Dermis microvascular lymphatic vessel endothelial cell (primary cell): ENCODE measurements around the gene ARHGEF25. TPM values are rescaled to one million over a fixed set of nuclear protein-coding genes. Genes with fewer than 3 reads are reported as not detected.
"Not testable (repeated sequence)": the region's sequence is repeated elsewhere in the genome, so short reads cannot be mapped to it uniquely, and the experiment has no call there.

Experiments
- DNase-seq, 2 donors: peaks; one replicate each; pipeline versions ENCODE4 v3.0.0 to v3.0.0-alpha.2; 2010; ENCODE audit warnings: low read depth in 2 of 2
- total RNA-seq: library from RNA; depleted of rRNA; stranded (reverse); fragments of >200 nt; gene quantifications from 2 replicates; pipeline ENCODE4 v1.2.1, GENCODE V29; 2014

Gene ARHGEF25
- total RNA-seq, 1 donor from 2014 or later, result 0.77 TPM

DNA sequence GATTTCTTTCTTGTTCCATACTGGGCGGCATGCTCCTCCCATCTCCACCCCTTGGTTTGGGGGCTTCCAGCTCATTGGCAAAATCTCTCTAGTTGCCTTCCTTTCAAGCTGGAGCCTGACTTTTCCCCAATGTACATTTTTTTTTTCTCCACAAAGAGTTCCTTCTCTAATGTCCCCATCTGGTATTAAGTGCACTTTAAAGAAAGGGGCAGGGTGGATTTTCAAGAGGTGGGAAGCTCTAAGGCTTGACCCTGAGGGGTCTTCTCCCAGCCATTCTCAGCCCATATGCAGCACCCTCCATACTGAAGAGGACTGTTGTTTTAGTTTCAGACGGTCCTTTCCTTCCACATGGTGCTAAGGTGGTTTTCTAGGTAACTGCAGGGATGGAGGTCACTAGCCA lies 26.1 kb upstream of the ARHGEF25 start:
- DNase-seq, result no peak

DNA sequence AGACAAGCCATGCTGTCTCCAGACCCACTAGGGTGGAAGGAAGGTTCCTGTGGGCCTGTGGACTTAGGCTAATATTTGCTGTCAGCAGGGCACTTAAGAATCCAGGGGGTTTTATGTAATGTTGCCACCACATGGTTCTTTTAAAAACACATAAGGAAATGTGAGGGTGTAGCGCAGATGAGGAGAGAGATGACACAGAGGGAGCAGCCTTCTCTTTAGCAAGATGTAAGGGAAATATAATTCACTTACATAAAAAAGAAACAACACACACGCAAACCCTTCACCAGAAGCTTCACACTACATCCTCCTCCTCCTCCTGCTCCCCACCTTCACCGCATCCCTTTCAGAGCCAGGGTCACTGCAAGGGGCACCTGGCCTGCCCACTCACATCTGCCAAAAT lies 25.1 kb upstream of the ARHGEF25 start:
- DNase-seq, result no peak

DNA sequence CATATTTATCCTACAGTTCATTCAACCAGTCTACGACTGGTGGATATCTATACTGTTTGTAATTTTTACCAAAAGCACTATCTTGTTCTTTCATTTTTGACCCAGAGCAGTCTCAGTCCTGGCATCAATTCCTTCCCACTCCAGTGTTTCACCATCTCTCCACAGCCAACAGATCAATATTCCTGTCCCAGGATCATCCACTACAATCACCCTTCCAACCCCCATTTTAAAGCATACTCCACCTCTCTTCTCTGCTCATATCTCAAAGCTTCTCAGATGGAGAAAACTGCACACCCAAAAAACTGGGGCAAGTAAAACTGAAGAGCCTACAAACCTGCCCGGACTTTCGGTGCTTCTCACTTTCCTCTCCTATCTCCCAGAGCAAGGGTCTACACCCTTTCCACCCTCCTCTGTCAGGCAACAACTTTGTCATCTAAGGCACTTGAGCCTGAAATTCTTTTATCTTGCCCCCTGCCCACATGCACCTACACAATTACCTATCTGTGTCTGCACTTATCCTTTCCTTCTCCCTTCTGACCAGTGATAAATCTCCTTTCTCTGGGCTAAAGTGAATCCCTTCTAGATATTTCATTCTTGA lies 24.3 kb upstream of the ARHGEF25 start:
- DNase-seq, result no peak

DNA sequence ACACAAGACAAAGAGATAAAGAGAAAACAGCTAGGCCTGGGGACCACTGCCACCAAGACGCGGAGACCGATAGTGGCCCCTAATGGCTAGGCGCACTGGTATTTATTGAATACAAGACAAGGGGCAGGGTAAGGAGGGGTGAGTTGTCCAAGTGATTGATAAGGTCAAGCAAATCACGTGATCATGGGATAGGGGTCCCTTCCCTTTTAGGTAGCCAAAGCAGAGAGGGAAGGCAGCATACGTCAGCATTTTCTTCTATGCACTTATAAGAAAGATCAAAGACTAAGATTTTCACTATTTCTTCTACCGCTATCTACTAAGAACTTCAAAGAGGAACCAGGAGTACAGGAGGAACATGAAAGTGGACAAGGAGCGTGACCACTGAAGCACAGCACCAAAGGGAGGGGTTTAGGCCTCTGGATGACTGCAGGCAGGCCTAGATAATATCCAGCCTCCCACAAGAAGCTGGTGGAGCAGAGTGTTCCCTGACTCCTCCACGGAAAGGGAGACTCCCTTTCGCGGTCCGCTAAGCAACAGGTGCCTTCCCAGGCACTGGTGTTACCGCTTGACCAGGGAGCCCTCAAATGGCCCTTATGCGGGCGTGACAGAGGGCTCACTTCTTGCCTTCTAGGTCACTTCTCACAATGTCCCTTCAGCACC lies 22.2 kb upstream of the ARHGEF25 start:
- DNase-seq, result not testable (repeated sequence)

DNA sequence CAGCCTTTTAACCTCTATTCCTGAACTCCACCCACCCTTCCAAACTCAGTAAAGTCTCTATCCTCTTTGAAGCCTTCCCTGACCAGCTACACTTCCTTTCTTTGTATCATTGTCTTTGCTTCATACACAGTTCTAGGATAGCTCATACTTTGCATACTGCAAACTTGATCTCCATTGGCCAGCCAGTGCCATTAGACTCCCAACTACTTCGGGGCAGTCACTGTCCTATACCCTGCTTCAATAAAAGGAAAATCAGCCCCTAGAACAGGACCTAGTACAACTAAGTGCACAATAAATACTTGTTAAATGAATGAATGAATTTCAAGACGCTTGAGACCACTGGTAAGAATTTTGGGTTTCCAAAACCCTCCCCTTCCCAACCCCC lies 20.8 kb upstream of the ARHGEF25 start:
- DNase-seq, result no peak

GRCh38 chr12:57590864-57591781 lies 20.1 kb upstream of the ARHGEF25 start, which contains the start of gene PIP4K2C:
TSS of gene PIP4K2C (plus strand) at chr12:57591192. CDS start at chr12:57591290, 98 bp downstream.
- peak in 1 of 2 donors; percentile 27 for DNase-seq

DNA sequence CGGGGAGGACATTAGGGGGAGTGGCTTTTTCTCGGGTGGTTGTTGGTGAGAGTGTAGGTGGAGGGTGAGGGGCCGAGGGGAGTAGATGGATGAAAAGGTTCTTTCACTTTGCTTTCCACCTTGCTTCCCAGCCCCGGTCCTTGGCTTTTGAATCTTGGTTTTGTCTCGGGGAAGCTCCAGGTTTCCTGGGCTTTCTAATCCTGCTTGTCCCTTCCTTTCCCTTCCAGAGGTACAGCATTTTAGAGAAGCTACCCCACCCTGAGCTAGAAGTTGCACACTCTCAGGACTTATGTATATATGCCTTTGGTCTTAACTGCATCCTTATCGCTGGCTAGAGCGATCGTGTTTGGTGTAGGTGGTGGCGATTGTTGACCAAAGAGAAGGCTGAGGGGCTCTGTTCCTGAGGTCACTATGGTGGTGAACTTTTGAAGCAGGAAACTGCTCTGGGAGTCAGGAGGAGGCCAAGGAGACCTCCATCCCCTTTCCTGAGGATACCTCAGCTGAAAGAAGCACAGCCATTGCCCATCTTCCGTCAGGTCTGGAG lies 19.4 kb upstream of the ARHGEF25 start:
- no peak for DNase-seq

GRCh38 chr12:57592551-57593165 lies 18.6 kb upstream of the ARHGEF25 start:
- DNase-seq, result no peak

- no peak for DNase-seq
Observed at GRCh38 chr12:57593187-57593586, 18.0 kb upstream of the ARHGEF25 start.

- no peak for DNase-seq
Observed at GRCh38 chr12:57600395-57600794, 10.8 kb upstream of the ARHGEF25 start.

DNA sequence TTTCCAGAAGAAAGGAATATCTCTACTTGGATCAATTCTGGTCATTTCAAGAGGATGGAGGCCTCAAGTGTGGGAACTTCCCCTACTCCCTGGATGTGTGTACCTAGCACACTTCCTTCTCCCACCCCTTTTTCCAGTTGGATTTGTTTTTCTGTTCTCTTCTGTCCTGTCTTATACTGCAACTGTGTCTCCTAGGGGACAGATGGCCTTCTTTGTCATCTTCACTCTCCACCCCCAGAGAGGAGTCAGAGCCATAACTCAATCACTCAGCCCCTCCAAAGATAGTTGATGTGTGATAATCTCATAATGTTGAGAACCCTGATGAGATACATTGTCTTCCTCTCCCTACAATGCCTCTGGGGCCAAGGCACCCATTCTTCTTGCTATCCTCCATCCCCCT lies 8.7 kb upstream of the ARHGEF25 start:
- DNase-seq, result no peak

DNA sequence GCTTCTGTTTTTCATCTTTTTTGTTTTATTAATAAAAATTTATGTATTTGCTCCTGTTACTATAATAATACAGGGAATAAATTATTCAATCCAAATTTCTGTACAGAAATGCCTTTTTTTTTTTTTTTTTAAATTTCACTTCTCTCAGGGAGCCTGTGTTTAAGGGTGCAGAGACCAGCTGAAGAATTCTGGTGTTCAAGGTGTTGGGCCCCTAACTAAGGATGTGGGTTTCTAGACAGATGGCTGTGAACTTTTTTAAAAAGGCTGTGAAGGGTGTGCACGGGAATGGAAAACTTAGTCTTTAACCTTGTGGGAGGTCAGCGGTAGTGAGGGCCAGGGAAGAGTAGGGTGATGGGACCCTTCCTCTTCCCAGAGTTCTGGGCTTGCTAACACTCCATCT lies 7.9 kb upstream of the ARHGEF25 start:
- no peak for DNase-seq

- DNase-seq, result no peak
Observed at GRCh38 chr12:57603815-57604453, 7.3 kb upstream of the ARHGEF25 start.

DNA sequence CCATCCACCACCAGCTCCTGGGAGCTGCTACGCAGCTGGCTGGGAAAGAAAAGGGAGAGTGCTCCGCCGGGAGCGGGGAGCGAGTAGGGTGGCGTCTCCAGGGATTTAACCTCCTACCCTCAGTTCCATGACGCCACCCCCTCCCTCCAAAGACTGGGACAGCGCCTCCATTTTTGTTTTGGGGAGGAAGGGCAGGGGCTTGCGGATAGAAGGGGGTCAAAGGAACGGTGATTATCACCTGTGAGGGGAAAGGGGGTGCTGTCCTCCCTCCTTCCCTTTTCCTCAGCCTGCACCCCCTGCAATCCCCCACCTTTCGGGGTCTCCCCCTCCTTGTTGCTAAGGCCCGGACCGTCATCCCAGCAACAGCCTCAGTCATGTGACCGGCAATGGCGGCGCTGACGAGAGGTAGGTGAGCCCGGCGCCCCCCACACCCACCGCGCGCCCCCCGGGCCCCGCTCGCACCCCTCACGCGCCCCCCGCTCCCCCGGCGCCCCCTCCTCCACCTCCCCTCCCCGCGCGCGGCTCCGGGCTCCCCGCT lies 6.7 kb upstream of the ARHGEF25 start, which contains the start of gene DTX3:
Gene DTX3, plus strand, starts transcription at position 371 of the 538 bp plus-strand sequence. CDS start 1,694 bp downstream, outside the sequence.
- no peak for DNase-seq

- DNase-seq, result no peak
Observed at GRCh38 chr12:57604992-57605810, 6.0 kb upstream of the ARHGEF25 start.

DNA sequence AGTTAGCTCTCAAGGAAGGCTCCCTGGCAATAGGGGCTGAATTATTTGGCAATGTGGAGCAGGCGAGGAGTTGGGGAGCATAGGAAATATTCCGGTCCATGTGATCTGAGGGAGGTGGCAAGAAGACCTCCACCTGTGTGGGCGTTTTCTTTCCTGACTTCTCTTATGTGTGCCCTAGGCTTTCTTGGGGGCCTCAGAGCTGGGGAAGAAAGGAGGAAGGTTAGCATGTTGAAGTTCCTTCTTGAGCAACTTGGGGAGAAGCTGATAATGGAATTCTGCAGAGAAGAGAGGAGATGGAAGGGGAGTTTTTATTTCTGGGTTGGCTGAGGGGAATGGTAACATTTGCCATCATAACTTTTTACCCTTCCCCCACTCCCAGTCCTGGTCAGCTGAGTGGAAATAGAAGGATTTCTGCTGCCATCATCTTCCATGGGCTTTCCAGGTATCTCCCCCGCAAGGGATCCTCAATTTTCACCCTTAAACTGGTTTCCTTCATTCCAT lies 5.4 kb upstream of the ARHGEF25 start:
- no peak for DNase-seq

- no peak for DNase-seq
Observed at GRCh38 chr12:57606399-57606798, 4.8 kb upstream of the ARHGEF25 start.

DNA sequence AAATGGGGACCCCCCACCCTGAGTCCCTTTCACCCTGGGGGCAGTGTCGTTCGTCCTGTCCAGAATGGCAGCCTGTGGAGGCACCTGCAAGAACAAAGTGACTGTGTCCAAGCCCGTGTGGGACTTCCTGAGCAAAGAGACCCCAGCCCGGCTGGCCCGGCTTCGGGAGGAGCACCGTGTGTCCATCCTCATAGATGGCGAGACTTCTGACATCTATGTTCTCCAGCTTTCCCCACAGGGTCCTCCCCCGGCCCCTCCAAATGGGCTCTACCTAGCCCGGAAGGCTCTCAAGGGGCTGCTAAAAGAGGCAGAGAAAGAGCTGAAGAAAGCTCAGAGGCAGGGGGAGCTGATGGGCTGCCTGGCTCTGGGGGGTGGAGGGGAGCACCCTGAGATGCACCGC lies 4.4 kb upstream of the ARHGEF25 start:
- DNase-seq, result no peak

DNA sequence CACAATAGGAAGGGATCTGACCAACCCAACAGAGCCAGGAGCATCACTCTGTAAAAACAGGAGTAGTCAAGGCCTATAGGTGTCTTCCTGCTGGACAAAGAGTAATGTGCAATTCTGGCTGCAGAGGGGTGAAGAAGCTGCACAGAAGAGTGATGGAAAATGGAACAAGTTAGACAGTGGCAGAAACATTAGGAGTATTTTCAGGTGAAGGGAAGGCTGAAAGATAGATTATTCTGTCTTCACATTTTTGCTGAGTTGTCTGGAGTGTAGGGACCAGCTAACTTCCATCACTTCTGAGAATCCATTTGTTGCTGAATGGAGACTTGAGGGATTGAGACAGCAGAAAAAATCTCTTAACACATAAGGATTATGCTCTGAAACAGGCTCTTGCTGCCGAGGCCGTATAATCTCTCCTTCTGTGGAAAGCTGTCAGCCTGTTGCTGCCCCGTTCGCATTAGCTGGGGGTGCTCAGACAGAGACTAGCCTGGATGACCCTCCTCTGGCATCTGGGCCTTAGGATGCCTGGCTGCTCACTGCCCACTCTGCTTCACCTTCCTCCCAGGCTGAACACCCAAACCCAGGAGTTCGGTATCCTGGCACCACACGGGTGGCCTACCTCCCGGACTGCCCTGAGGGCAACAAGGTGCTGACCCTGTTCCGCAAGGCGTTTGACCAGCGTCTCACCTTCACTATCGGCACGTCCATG lies 3.1 kb upstream of the ARHGEF25 start:
- DNase-seq, result no peak
